SK-N-SH treated with all-trans-retinoic acid at 6 μM for 48 hours (cell line): ENCODE data around the gene FLG2.

Experiments
- ATAC-seq: fragments of 200-7000 bp; cut with Tn5 transposase; 3 replicates; pipeline ENCODE4 v1.9.1; 2020; ENCODE audit warnings: mild to moderate bottlenecking, moderate library complexity
- ARNTL ChIP-seq: fragments of 450-650 bp; formaldehyde crosslinking; IDR thresholded peaks from 2 replicates; pipeline ENCODE4 v1.5.0; 2020; ENCODE audit warnings: low read depth, mild to moderate bottlenecking, moderate library complexity, borderline replicate concordance
- CREB5 ChIP-seq: fragments of 250-450 bp; sonication (Bioruptor Pico); IDR thresholded peaks from 2 replicates; pipeline ENCODE4 v1.5.1; 2020; ENCODE audit warnings: low read depth, mild to moderate bottlenecking, moderate library complexity
- CSDC2 ChIP-seq: fragments of 250-450 bp; sonication (Bioruptor Pico); IDR thresholded peaks from 2 replicates; pipeline ENCODE4 v1.5.0; 2020; ENCODE audit warnings: mild to moderate bottlenecking, moderate library complexity
- CSRNP3 ChIP-seq: fragments of 250-450 bp; sonication (Bioruptor Pico); IDR thresholded peaks from 2 replicates; pipeline ENCODE4 v1.5.1; 2021; ENCODE audit warnings: mild to moderate bottlenecking, moderate library complexity
- ESRRG ChIP-seq: fragments of 250-450 bp; sonication (Bioruptor Pico); IDR thresholded peaks from 2 replicates; pipeline ENCODE4 v1.6.1; 2021; ENCODE audit warnings: mild to moderate bottlenecking
- GLIS3 ChIP-seq: fragments of 250-450 bp; sonication (Bioruptor Pico); IDR thresholded peaks from 2 replicates; pipeline ENCODE4 v1.5.0; 2020; ENCODE audit warnings: mild to moderate bottlenecking, moderate library complexity
- ISL1 ChIP-seq: fragments of 250-450 bp; sonication (Bioruptor Pico); IDR thresholded peaks from 2 replicates; pipeline ENCODE4 v2.1.2; 2022; ENCODE audit warnings: mild to moderate bottlenecking, moderate library complexity
- OSR1 ChIP-seq: fragments of 250-450 bp; sonication (Bioruptor Pico); IDR thresholded peaks from 2 replicates; pipeline ENCODE4 v1.8.0; 2022; ENCODE audit warnings: moderate library complexity, mild to moderate bottlenecking, inconsistent platforms
- PATZ1 ChIP-seq: fragments of 250-450 bp; sonication (Bioruptor Pico); IDR thresholded peaks from 2 replicates; pipeline ENCODE4 v1.8.0; 2020; ENCODE audit warnings: mild to moderate bottlenecking, moderate library complexity, borderline replicate concordance
- POU6F1 ChIP-seq: fragments of 250-450 bp; sonication (Bioruptor Pico); IDR thresholded peaks from 2 replicates; pipeline ENCODE4 v1.8.0; 2021; ENCODE audit warnings: low read depth, mild to moderate bottlenecking, moderate library complexity, borderline replicate concordance
- PPARA ChIP-seq: fragments of 250-450 bp; sonication (Bioruptor Pico); IDR thresholded peaks from 2 replicates; pipeline ENCODE4 v1.5.0; 2020; ENCODE audit warnings: mild to moderate bottlenecking, borderline replicate concordance
- SNAI2 ChIP-seq: fragments of 250-450 bp; sonication (Bioruptor Pico); IDR thresholded peaks from 2 replicates; pipeline ENCODE4 v1.5.0; 2020; ENCODE audit warnings: mild to moderate bottlenecking, moderate library complexity
- TCF4 ChIP-seq: fragments of 250-450 bp; sonication (Bioruptor Pico); IDR thresholded peaks from 2 replicates; pipeline ENCODE4 v1.8.0; 2021; ENCODE audit warnings: mild to moderate bottlenecking, moderate library complexity, borderline replicate concordance
- TOX ChIP-seq: fragments of 250-450 bp; sonication (Bioruptor Pico); IDR thresholded peaks from 2 replicates; pipeline ENCODE4 v1.8.0; 2021; ENCODE audit warnings: mild to moderate bottlenecking, moderate library complexity, borderline replicate concordance
- TSHZ2 ChIP-seq: fragments of 250-450 bp; sonication (Bioruptor Pico); IDR thresholded peaks from 2 replicates; pipeline ENCODE4 v1.5.0; 2020; ENCODE audit warnings: mild to moderate bottlenecking, moderate library complexity
- ZC3H10 ChIP-seq: fragments of 250-450 bp; sonication (Bioruptor Pico); IDR thresholded peaks from 2 replicates; pipeline ENCODE4 v1.5.1; 2021; ENCODE audit warnings: mild to moderate bottlenecking, moderate library complexity
- ZFP3 ChIP-seq: fragments of 250-450 bp; sonication (Bioruptor Pico); IDR thresholded peaks from 2 replicates; pipeline ENCODE4 v1.5.0; 2020; ENCODE audit warnings: mild to moderate bottlenecking, moderate library complexity
- ZFP30 ChIP-seq: fragments of 450-650 bp; formaldehyde crosslinking; IDR thresholded peaks from 2 replicates; pipeline ENCODE4 v1.5.0; 2022; ENCODE audit warnings: mild to moderate bottlenecking, moderate library complexity
- ZNF565 ChIP-seq: fragments of 450-650 bp; formaldehyde crosslinking; conservative IDR thresholded peaks from 2 replicates; pipeline ENCODE4 v1.5.0; 2020; ENCODE audit warnings: low read depth, mild to moderate bottlenecking, moderate library complexity
- ZNF70 ChIP-seq: fragments of 450-650 bp; formaldehyde crosslinking; IDR thresholded peaks from 2 replicates; pipeline ENCODE4 v1.5.0; 2020; ENCODE audit warnings: mild to moderate bottlenecking, moderate library complexity
- ZNF8 ChIP-seq: fragments of 450-650 bp; formaldehyde crosslinking; IDR thresholded peaks from 2 replicates; pipeline ENCODE4 v1.5.0; 2020; ENCODE audit warnings: mild to moderate bottlenecking, moderate library complexity

Gene FLG2

GRCh38 chr1:152367436-152367835 lies 7.6 kb upstream of the FLG2 start:
- no peak for TF ChIP-seq CSRNP3
- no peak for TF ChIP-seq OSR1 (CRISPR knock-in tag)
- TF ChIP-seq ZFP30 (CRISPR knock-in tag), result no peak
- no peak for TF ChIP-seq GLIS3 (CRISPR knock-in tag)
- no peak for TF ChIP-seq TOX (CRISPR knock-in tag)
- no peak for TF ChIP-seq ZNF8 (CRISPR knock-in tag)
- no peak for TF ChIP-seq PPARA (CRISPR knock-in tag)
- no peak for TF ChIP-seq POU6F1 (CRISPR knock-in tag)
- TF ChIP-seq ARNTL, result no peak
- TF ChIP-seq ZC3H10 (CRISPR knock-in tag), result no peak
- no peak for TF ChIP-seq ISL1 (CRISPR knock-in tag)
- TF ChIP-seq SNAI2, result no peak
- TF ChIP-seq ZFP3 (CRISPR knock-in tag), result no peak
- TF ChIP-seq ZNF565 (CRISPR knock-in tag), result no peak
- no peak for TF ChIP-seq CREB5
- no peak for TF ChIP-seq CSDC2
- no peak for TF ChIP-seq TCF4
- TF ChIP-seq, all 23 proteins: peak for 0
- no peak for ATAC-seq

GRCh38 chr1:152356736-152357135 lies 3.1 kb downstream of the FLG2 start:
- TF ChIP-seq PATZ1 (no peak), ZNF70 (CRISPR knock-in tag) (no peak), TOX (CRISPR knock-in tag) (no peak), ESRRG (no peak), ZC3H10 (CRISPR knock-in tag) (no peak), TCF4 (no peak), ARNTL (no peak), TSHZ2 (CRISPR knock-in tag) (no peak), GLIS3 (CRISPR knock-in tag) (no peak), POU6F1 (CRISPR knock-in tag) (no peak), ZNF565 (CRISPR knock-in tag) (no peak), SNAI2 (no peak)
- TF ChIP-seq, all 23 proteins: peak for 0
- no peak for ATAC-seq

- ATAC-seq, result no peak
- TF ChIP-seq ZFP3 (CRISPR knock-in tag) (no peak), PATZ1 (no peak), ZNF70 (CRISPR knock-in tag) (no peak), CSRNP3 (no peak), ARNTL (no peak), SNAI2 (no peak)
- TF ChIP-seq, all 23 proteins: peak for 0
These were observed 10.2 kb downstream of the FLG2 start for GRCh38 chr1:152349611-152350010.
